GM12865 (cell line): ENCODE data around the gene NTRK2.

ENCODE experiments used
- DNase-seq: peaks from one replicate; pipeline ENCODE4 v3.0.0; 2010; ENCODE audit warnings: low read depth
- H3K4me3 ChIP-seq: 2 replicates; pipeline ENCODE4 v1.5.1; 2011; ENCODE audit warnings: mild to moderate bottlenecking, low read depth, low read length, control low read depth
- CTCF ChIP-seq: IDR thresholded peaks from 2 replicates; pipeline ENCODE4 v1.5.1; 2011; ENCODE audit warnings: low read length, control low read depth, low read depth, inconsistent platforms; ENCODE audit not compliant: insufficient read depth; ENCODE audit errors: missing control alignments

NTRK2 gene

GRCh38 chr9:84818791-84819190 is 149.3 kb downstream of the NTRK2 start:
- no peak for TF ChIP-seq CTCF
- no peak for DNase-seq
- H3K4me3 ChIP-seq: no peak overlapping the region

- TF ChIP-seq CTCF: no peak
- DNase-seq: no peak
Measured at GRCh38 chr9:84819491-84819991, 150.0 kb downstream of the NTRK2 start.

GRCh38 chr9:84821431-84821830 is 151.9 kb downstream of the NTRK2 start:
- no peak for DNase-seq
- TF ChIP-seq CTCF: no peak
- H3K4me3 ChIP-seq: no peak overlapping the region

More at GRCh38 chr9:84819491-84819991, 150.0 kb downstream of the NTRK2 start:
- H3K4me3 ChIP-seq: no peak overlapping the region

- DNase-seq: peak; percentile 30
- H3K4me3 ChIP-seq: no peak overlapping the region
- TF ChIP-seq CTCF: no peak
Measured at GRCh38 chr9:84822589-84823233, 153.2 kb downstream of the NTRK2 start.

- no peak for TF ChIP-seq CTCF
- H3K4me3 ChIP-seq: no peak overlapping the region
- DNase-seq: peak; percentile 48
Measured at GRCh38 chr9:84823421-84824271, 154.1 kb downstream of the NTRK2 start.

DNA sequence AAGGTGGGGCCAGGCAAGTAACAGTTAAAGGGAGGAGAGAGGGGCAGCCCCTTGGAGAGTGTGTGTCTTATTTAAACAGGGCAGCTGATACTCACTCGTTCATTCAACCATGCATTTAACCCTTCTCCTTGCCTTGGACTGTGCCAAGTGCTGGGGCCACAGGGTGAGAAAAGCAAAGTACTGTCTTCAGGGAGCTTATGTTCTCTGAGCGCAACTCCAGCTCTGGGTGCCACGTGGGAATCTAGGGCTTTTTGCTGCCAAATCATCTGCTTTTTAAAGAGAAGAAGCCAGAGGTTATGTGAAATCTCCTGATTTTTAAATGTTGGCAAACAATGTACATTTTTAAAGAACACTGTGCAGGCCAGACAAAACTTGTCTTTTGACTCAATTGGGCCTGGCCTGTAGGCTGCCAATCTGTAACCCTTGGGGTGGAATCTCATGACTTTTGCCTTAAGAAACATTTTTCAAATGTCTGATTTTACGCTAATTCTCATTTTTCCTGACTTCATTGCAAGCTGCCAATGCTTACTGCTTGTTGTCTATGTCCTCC is 157.8 kb downstream of the NTRK2 start:
- no peak for TF ChIP-seq CTCF
- DNase-seq: no peak
- H3K4me3 ChIP-seq: no peak overlapping the region
